Measurements from ENCODE around the gene OTX2.

The OTX2 gene

GRCh38 chr14:56808383-56809269, 1.7 kb downstream of the OTX2 start:
- H3K27ac ChIP-seq (ENCODE audit: extremely low read depth, low read depth, low read length): peak overlapping the region; percentile 24; the same call in 1 of the 2 replicates
- H3K9me3 ChIP-seq (ENCODE audit: control insufficient read depth, insufficient read depth, low read depth, low read length): no peaks in the 10 kb centered on the region
- H3K4me1 ChIP-seq (ENCODE audit: control insufficient read depth, insufficient read depth, low read length): no peaks in the 10 kb centered on the region
- ChIA-PET POLR2A (no interaction called here), CTCF (no interaction called here)
- H3K4me3 ChIP-seq (ENCODE audit: low read depth, low read length): no peak overlapping the region
- peaks cover 0 to 3% of the 10 kb centered on the region in 2 experiments; a peak in 1 of 3 replicates for H3K36me3 ChIP-seq (ENCODE audit: control insufficient read depth in 2 of 2, insufficient read depth in 1 of 2, low read length in 2 of 2)
- TF ChIP-seq ZNF350 (tag by site-specific recombination; IDR thresholded peaks at IDR 0.05) (no peak), ZSCAN30 (tag by site-specific recombination; IDR thresholded peaks at IDR 0.05) (no peak), ZSCAN16 (tag by site-specific recombination; IDR thresholded peaks at IDR 0.05) (no peak), PRDM1 (tag by site-specific recombination; IDR thresholded peaks at IDR 0.05) (no peak), ZNF26 (tag by site-specific recombination; IDR thresholded peaks at IDR 0.05) (no peak), ZBTB17 (tag by site-specific recombination; IDR thresholded peaks at IDR 0.05) (no peak), SP7 (tag by site-specific recombination; IDR thresholded peaks at IDR 0.05) (no peak), HOXC10 (CRISPR knock-in tag; IDR thresholded peaks at IDR 0.05) (no peak), ZNF138 (tag by site-specific recombination; IDR thresholded peaks at IDR 0.05; ENCODE audit: borderline replicate concordance) (no peak), ZNF529 (tag by site-specific recombination; IDR thresholded peaks at IDR 0.05; ENCODE audit: insufficient replicate concordance) (no peak), WT1 (tag by site-specific recombination; IDR thresholded peaks at IDR 0.05) (no peak), ZNF366 (tag by site-specific recombination; conservative IDR thresholded peaks at IDR 0.05) (no peak), ZNF549 (tag by site-specific recombination; IDR thresholded peaks at IDR 0.05) (no peak), PRDM10 (tag by site-specific recombination; IDR thresholded peaks at IDR 0.05) (no peak), ZNF214 (tag by site-specific recombination; IDR thresholded peaks at IDR 0.05; ENCODE audit: borderline replicate concordance) (no peak)

- no peak overlapping the region for H3K4me3 ChIP-seq (ENCODE audit: low read depth, low read length)
- no peaks in the 10 kb centered on the region for H3K4me1 ChIP-seq (ENCODE audit: control insufficient read depth, insufficient read depth, low read length)
- POLR2A ChIA-PET: no interaction called here
- peak overlapping the region; percentile 24; the same call in 1 of the 2 replicates for H3K27ac ChIP-seq (ENCODE audit: extremely low read depth, low read depth, low read length)
- H3K36me3 ChIP-seq (ENCODE audit: control insufficient read depth in 2 of 2, insufficient read depth in 1 of 2, low read length in 2 of 2): peaks cover 0 to 3% of the 10 kb centered on the region in 2 experiments; a peak in 1 of 3 replicates
- no peaks in the 10 kb centered on the region for H3K9me3 ChIP-seq (ENCODE audit: control insufficient read depth, insufficient read depth, low read depth, low read length)
- CTCF ChIA-PET: no interaction called here
- TF ChIP-seq REST (tag by site-specific recombination; IDR thresholded peaks at IDR 0.05): no peak
- TF ChIP-seq FEZF1 (tag by site-specific recombination; IDR thresholded peaks at IDR 0.05): no peak
- no peak for TF ChIP-seq ZNF692 (tag by site-specific recombination; IDR thresholded peaks at IDR 0.05)
- TF ChIP-seq ZNF132 (tag by site-specific recombination; IDR thresholded peaks at IDR 0.05; ENCODE audit: borderline replicate concordance): no peak
- no peak for TF ChIP-seq EGR2 (tag by site-specific recombination; IDR thresholded peaks at IDR 0.05; ENCODE audit: low read depth)
- no peak for TF ChIP-seq ZNF366 (tag by site-specific recombination; conservative IDR thresholded peaks at IDR 0.05)
- no peak for TF ChIP-seq ZFP69B (tag by site-specific recombination; IDR thresholded peaks at IDR 0.05)
- no peak for TF ChIP-seq ZNF324 (tag by site-specific recombination; IDR thresholded peaks at IDR 0.05)
- no peak for TF ChIP-seq SP7 (tag by site-specific recombination; IDR thresholded peaks at IDR 0.05)
- no peak for TF ChIP-seq GLIS2 (tag by site-specific recombination; IDR thresholded peaks at IDR 0.05)
- TF ChIP-seq KLF17 (tag by site-specific recombination; IDR thresholded peaks at IDR 0.05): no peak
These were observed 2.2 kb downstream of the OTX2 start for GRCh38 chr14:56808110-56808382.

Measured in HEK293 (cell line).